GM23338 (cell line): ENCODE results near the gene EFNA4. TPM values are rescaled to one million over a fixed set of nuclear protein-coding genes. Genes with fewer than 3 reads are reported as not detected.
A peak's percentile ranks its signal among the peaks of the same experiment; 100 is the strongest.

Source experiments
- ATAC-seq: fragments of 200-7000 bp; cut with Tn5 transposase; 3 replicates; pipeline ENCODE4 v1.9.1; 2020
- DNase-seq: peaks from one replicate; pipeline ENCODE4 v3.0.0-alpha.2; 2015; ENCODE audit warnings: low spot score
- H2AFZ ChIP-seq: fragments of 200-600 bp; sonication (generic); 2 replicates; pipeline ENCODE4 v1.8.0; 2016; ENCODE audit warnings: antibody characterized with exemption, mild to moderate bottlenecking, moderate library complexity
- H3F3A ChIP-seq: fragments of 200-600 bp; sonication (generic); replicated peaks from 2 replicates; pipeline ENCODE4 v1.8.0; 2017; ENCODE audit warnings: antibody characterized with exemption, mixed run types, low read depth
- H3K27ac ChIP-seq: fragments of 200-600 bp; sonication (generic); 2 replicates; pipeline ENCODE4 v1.6.1; 2016; ENCODE audit warnings: low read depth
- H3K27me3 ChIP-seq: fragments of 200-600 bp; sonication (generic); 2 replicates; pipeline ENCODE4 v1.8.0; 2016; ENCODE audit warnings: mild to moderate bottlenecking, mixed run types, moderate library complexity; ENCODE audit not compliant: insufficient read depth
- H3K36me3 ChIP-seq: fragments of 200-600 bp; sonication (generic); 2 replicates; pipeline ENCODE4 v1.8.0; 2016; ENCODE audit warnings: mild to moderate bottlenecking; ENCODE audit not compliant: insufficient read depth
- H3K4me1 ChIP-seq: fragments of 200-600 bp; sonication (generic); 2 replicates; pipeline ENCODE4 v1.8.0; 2016; ENCODE audit warnings: mild to moderate bottlenecking, moderate library complexity; ENCODE audit not compliant: insufficient read depth
- H3K4me2 ChIP-seq: fragments of 200-600 bp; sonication (generic); 2 replicates; pipeline ENCODE4 v1.7.1; 2017; ENCODE audit warnings: mixed run types
- H3K4me3 ChIP-seq: fragments of 200-600 bp; sonication (generic); 2 replicates; pipeline ENCODE4 v1.6.1; 2016; ENCODE audit warnings: mixed run types
- H3K79me2 ChIP-seq: fragments of 200-600 bp; sonication (generic); replicated peaks from 2 replicates; pipeline ENCODE4 v1.8.0; 2017; ENCODE audit warnings: mild to moderate bottlenecking; ENCODE audit not compliant: insufficient read depth
- H3K9me2 ChIP-seq: fragments of 200-600 bp; sonication (generic); 2 replicates; pipeline ENCODE4 v1.8.0; 2017; ENCODE audit not compliant: insufficient read depth
- H4K20me1 ChIP-seq: fragments of 200-600 bp; sonication (generic); replicated peaks from 2 replicates; pipeline ENCODE4 v1.8.0; 2017; ENCODE audit warnings: mild to moderate bottlenecking; ENCODE audit not compliant: insufficient read depth
- H3K27ac Mint-ChIP-seq: 2 replicates; pipeline ENCODE4 v1.8.0; 2020; ENCODE audit warnings: inconsistent platforms, mild to moderate bottlenecking, moderate library complexity, mixed read lengths
- H3K27me3 Mint-ChIP-seq: 3 replicates; pipeline ENCODE4 v1.8.0; 2022; ENCODE audit warnings: low read depth, mild to moderate bottlenecking, moderate library complexity, mixed read lengths, inconsistent platforms; ENCODE audit not compliant: insufficient read depth, poor library complexity
- H3K36me3 Mint-ChIP-seq: 3 replicates; pipeline ENCODE4 v1.8.0; 2021; ENCODE audit warnings: low read depth, mild to moderate bottlenecking, inconsistent platforms, moderate library complexity, mixed read lengths
- H3K4me1 Mint-ChIP-seq: 3 replicates; pipeline ENCODE4 v1.8.0; 2020; ENCODE audit warnings: mild to moderate bottlenecking, inconsistent platforms, mixed read lengths
- H3K4me3 Mint-ChIP-seq: 3 replicates; pipeline ENCODE4 v1.8.0; 2021; ENCODE audit warnings: moderate library complexity, mild to moderate bottlenecking, inconsistent platforms, mixed read lengths
- H3K9me3 Mint-ChIP-seq: 3 replicates; pipeline ENCODE4 v1.8.0; 2020; ENCODE audit warnings: moderate library complexity, mild to moderate bottlenecking, inconsistent platforms, mixed read lengths
- ETS1 ChIP-seq: IDR thresholded peaks from 2 replicates; pipeline ENCODE4 v1.6.1; 2016; ENCODE audit warnings: antibody characterized with exemption
- EZH2 ChIP-seq: fragments of 200-600 bp; sonication (generic); IDR thresholded peaks from one replicate; pipeline ENCODE4 v1.8.0; 2017; ENCODE audit warnings: antibody characterized with exemption, mild to moderate bottlenecking, low read depth; ENCODE audit not compliant: unreplicated experiment
- EZH2phosphoT487 ChIP-seq: fragments of 200-600 bp; sonication (generic); IDR thresholded peaks from one replicate; pipeline ENCODE4 v1.8.1; 2018; ENCODE audit warnings: antibody characterized with exemption; ENCODE audit not compliant: unreplicated experiment
- NANOG ChIP-seq: IDR thresholded peaks from 2 replicates; pipeline ENCODE4 v1.6.1; 2016; ENCODE audit warnings: antibody characterized with exemption, borderline replicate concordance
- ZNF114 ChIP-seq: fragments of 250-450 bp; sonication (Bioruptor Pico); IDR thresholded peaks from 2 replicates; pipeline ENCODE4 v1.5.0; 2020; ENCODE audit warnings: mild to moderate bottlenecking, moderate library complexity
- ZNF331 ChIP-seq: fragments of 250-450 bp; sonication (Bioruptor Pico); IDR thresholded peaks from 2 replicates; pipeline ENCODE4 v1.5.0; 2020; ENCODE audit warnings: low read depth, mild to moderate bottlenecking, moderate library complexity
- ZNF462 ChIP-seq: fragments of 250-450 bp; sonication (Bioruptor Pico); IDR thresholded peaks from 2 replicates; pipeline ENCODE4 v1.5.0; 2020; ENCODE audit warnings: mild to moderate bottlenecking, moderate library complexity
- polyA plus RNA-seq: library from polyadenylated mRNA; unstranded; fragments of >200 nt; fragmentation: Nextera tagmentation; extraction: Ambion mirVana; gene quantifications from 2 replicates; pipeline ENCODE4 v1.2.1, GENCODE V29; 2016
- total RNA-seq: library from RNA; depleted of rRNA; stranded (reverse); fragments of >200 nt; shearing (Covaris generic); gene quantifications from 2 replicates; pipeline ENCODE4 v1.2.3, GENCODE V29; 2014
- TF ChIP-seq, protein P1 (sequence below), 2 experiments: fragments of 200-600 bp in 1 of 2; sonication (generic) in 1 of 2; conservative IDR thresholded peaks; 2 replicates each; pipeline versions ENCODE4 v1.5.1 to v1.6.1; 2016 to 2017; ENCODE audit warnings: antibody characterized with exemption in 2 of 2, low read depth in 2 of 2, mild to moderate bottlenecking in 2 of 2, moderate library complexity in 1 of 2

The EFNA4 gene
- total and polyA plus RNA-seq, 2 experiments from 2014 or later = 11.1 to 22.9 TPM

GRCh38 chr1:155079210-155079486 lies 15.6 kb downstream of the EFNA4 start:
- Histone ChIP-seq H3K27ac (no peak overlapping the region), H3K4me2 (peak overlapping the region; percentile 92), H3K9me2 (no peaks in the 10 kb centered on the region), H3F3A (peaks cover 18% of the 10 kb centered on the region; the same call in 1 of the 2 replicates), H3K4me3 (peak overlapping the region; percentile 83), H3K27me3 (peaks cover 91% of the 10 kb centered on the region), H3K79me2 (no peaks in the 10 kb centered on the region), H2AFZ (peak overlapping the region; percentile 59; the same call in 1 of the 2 replicates), H3K4me1 (peaks cover 22% of the 10 kb centered on the region), H3K36me3 (no peaks in the 10 kb centered on the region), H4K20me1 (peaks cover 6% of the 10 kb centered on the region; the same call in 1 of the 2 replicates)
- ATAC-seq = peak; percentile 1
- H3K4me1 Mint-ChIP-seq = peaks cover 30% of the 10 kb centered on the region
- H3K27me3 Mint-ChIP-seq = peaks cover 68% of the 10 kb centered on the region
- no peak for DNase-seq
- no peak overlapping the region for H3K27ac Mint-ChIP-seq
- TF ChIP-seq ZNF462 (CRISPR knock-in tag) (no peak), ZNF331 (no peak), EZH2 (peak; percentile 84), ZNF114 (CRISPR knock-in tag) (no peak), NANOG (no peak), EZH2phosphoT487 (no peak), ETS1 (no peak)
- TF ChIP-seq, protein P1, sequence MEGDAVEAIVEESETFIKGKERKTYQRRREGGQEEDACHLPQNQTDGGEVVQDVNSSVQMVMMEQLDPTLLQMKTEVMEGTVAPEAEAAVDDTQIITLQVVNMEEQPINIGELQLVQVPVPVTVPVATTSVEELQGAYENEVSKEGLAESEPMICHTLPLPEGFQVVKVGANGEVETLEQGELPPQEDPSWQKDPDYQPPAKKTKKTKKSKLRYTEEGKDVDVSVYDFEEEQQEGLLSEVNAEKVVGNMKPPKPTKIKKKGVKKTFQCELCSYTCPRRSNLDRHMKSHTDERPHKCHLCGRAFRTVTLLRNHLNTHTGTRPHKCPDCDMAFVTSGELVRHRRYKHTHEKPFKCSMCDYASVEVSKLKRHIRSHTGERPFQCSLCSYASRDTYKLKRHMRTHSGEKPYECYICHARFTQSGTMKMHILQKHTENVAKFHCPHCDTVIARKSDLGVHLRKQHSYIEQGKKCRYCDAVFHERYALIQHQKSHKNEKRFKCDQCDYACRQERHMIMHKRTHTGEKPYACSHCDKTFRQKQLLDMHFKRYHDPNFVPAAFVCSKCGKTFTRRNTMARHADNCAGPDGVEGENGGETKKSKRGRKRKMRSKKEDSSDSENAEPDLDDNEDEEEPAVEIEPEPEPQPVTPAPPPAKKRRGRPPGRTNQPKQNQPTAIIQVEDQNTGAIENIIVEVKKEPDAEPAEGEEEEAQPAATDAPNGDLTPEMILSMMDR (conservative IDR thresholded peaks at IDR 0.05; ENCODE audit: low read depth in 2 of 2) = no peak
- no peaks in the 10 kb centered on the region for H3K9me3 Mint-ChIP-seq
- H3K4me3 Mint-ChIP-seq = peak overlapping the region; percentile 80
- no peaks in the 10 kb centered on the region; the same call in 2 of the 3 replicates for H3K36me3 Mint-ChIP-seq
